Ovary (tissue), 3 donors: ENCODE measurements around the gene EFNB3.

Experiments used
- EP300 ChIP-seq: sonication (generic); formaldehyde crosslinking; IDR thresholded peaks from one replicate; pipeline ENCODE4 v1.6.1; 2017; ENCODE audit warnings: antibody characterized with exemption
- POLR2A ChIP-seq: fragments of 450-650 bp; IDR thresholded peaks from one replicate; pipeline ENCODE4 v1.6.1; 2017; ENCODE audit warnings: antibody characterized with exemption, mild to moderate bottlenecking, moderate library complexity
- TF ChIP-seq, protein P1 (sequence below), 3 donors: fragments of 450-650 bp in 2 of 3; fragments of 200-600 bp in 1 of 3; IDR thresholded peaks; one replicate each; pipeline versions ENCODE4 v1.5.1 to v1.8.0; 2016 to 2022; ENCODE audit warnings: antibody characterized with exemption in 3 of 3, mild to moderate bottlenecking in 1 of 3
- donor health status: DM: no; HTN: no; CAD: no.

DNA sequence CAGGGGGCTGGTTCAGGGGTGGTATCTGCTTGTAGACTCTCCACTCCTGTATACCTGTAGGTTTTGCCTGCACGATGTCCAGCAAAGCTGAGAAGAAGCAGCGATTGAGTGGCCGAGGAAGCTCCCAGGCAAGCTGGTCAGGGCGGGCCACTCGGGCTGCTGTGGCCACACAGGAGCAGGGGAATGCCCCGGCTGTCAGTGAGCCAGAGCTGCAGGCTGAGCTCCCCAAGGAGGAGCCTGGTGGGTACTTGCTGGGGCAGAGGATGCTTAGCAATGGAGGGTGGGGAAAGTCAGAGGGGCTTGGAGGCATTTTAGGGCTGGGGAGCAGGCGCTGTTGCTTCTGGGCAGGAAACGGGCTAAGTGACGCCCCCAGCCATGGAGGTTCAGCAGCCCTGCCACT lies 14.7 kb downstream of the EFNB3 start:
- TF ChIP-seq, protein P1, sequence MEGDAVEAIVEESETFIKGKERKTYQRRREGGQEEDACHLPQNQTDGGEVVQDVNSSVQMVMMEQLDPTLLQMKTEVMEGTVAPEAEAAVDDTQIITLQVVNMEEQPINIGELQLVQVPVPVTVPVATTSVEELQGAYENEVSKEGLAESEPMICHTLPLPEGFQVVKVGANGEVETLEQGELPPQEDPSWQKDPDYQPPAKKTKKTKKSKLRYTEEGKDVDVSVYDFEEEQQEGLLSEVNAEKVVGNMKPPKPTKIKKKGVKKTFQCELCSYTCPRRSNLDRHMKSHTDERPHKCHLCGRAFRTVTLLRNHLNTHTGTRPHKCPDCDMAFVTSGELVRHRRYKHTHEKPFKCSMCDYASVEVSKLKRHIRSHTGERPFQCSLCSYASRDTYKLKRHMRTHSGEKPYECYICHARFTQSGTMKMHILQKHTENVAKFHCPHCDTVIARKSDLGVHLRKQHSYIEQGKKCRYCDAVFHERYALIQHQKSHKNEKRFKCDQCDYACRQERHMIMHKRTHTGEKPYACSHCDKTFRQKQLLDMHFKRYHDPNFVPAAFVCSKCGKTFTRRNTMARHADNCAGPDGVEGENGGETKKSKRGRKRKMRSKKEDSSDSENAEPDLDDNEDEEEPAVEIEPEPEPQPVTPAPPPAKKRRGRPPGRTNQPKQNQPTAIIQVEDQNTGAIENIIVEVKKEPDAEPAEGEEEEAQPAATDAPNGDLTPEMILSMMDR (IDR thresholded peaks at IDR 0.05), result no peak
- TF ChIP-seq POLR2A (no peak), EP300 (no peak)
